GM12864 (cell line): ENCODE measurements around the gene SEM1.
"Not testable (repeated sequence)": the region's sequence is repeated elsewhere in the genome, so short reads cannot be mapped to it uniquely, and the experiment has no call there.

Experiments
- DNase-seq: peaks from one replicate; pipeline ENCODE4 v3.0.0-alpha.2; 2011; ENCODE audit warnings: low read depth
- H3K4me3 ChIP-seq: 2 replicates; pipeline ENCODE4 v1.5.1; 2011; ENCODE audit warnings: mild to moderate bottlenecking, low read depth, low read length, control low read depth
- CTCF ChIP-seq: IDR thresholded peaks from 2 replicates; pipeline ENCODE4 v1.5.1; 2011; ENCODE audit warnings: low read depth, mild to moderate bottlenecking, moderate library complexity, low read length, control low read depth, inconsistent platforms; ENCODE audit errors: missing control alignments

SEM1 gene

GRCh38 chr7:96665689-96666088 is 44.0 kb downstream of the SEM1 start:
- no peak for DNase-seq
- H3K4me3 ChIP-seq = no peak overlapping the region
- no peak for TF ChIP-seq CTCF

GRCh38 chr7:96664793-96665192 is 44.9 kb downstream of the SEM1 start:
- no peak for DNase-seq
- no peak for TF ChIP-seq CTCF
- H3K4me3 ChIP-seq = no peak overlapping the region

- TF ChIP-seq CTCF = no peak
- no peak overlapping the region for H3K4me3 ChIP-seq
- no peak for DNase-seq
Measured at GRCh38 chr7:96663871-96664445, 45.7 kb downstream of the SEM1 start.

GRCh38 chr7:96663457-96663856 is 46.2 kb downstream of the SEM1 start:
- no peak for DNase-seq
- TF ChIP-seq CTCF = no peak
- no peak overlapping the region for H3K4me3 ChIP-seq

- DNase-seq, H3K4me3 ChIP-seq: not testable (repeated sequence)
Measured at GRCh38 chr7:96662151-96662550, 47.5 kb downstream of the SEM1 start.

- DNase-seq = no peak
- no peak overlapping the region for H3K4me3 ChIP-seq
- no peak for TF ChIP-seq CTCF
Measured at GRCh38 chr7:96658022-96658412, 51.6 kb downstream of the SEM1 start.

- no peak overlapping the region for H3K4me3 ChIP-seq
- DNase-seq = no peak
- TF ChIP-seq CTCF = no peak
Measured at GRCh38 chr7:96657347-96658021, 52.2 kb downstream of the SEM1 start.
